Hepatocyte (in vitro differentiated cells): ENCODE measurements around the gene ZIM2. TPM values are rescaled to one million over a fixed set of nuclear protein-coding genes. Genes with fewer than 3 reads are reported as not detected.

Experiments
- DNase-seq: peaks from one replicate; pipeline ENCODE4 v3.0.0-alpha.2; 2016; ENCODE audit warnings: low spot score
- H2AFZ ChIP-seq: fragments of 200-600 bp; sonication (generic); 2 replicates; pipeline ENCODE4 v1.6.0; 2016; ENCODE audit warnings: antibody characterized with exemption, mild to moderate bottlenecking
- H3K27ac ChIP-seq: fragments of 200-600 bp; sonication (generic); 2 replicates; pipeline ENCODE4 v1.5.1; 2016; ENCODE audit warnings: mild to moderate bottlenecking
- H3K27me3 ChIP-seq: fragments of 200-600 bp; sonication (generic); 2 replicates; pipeline ENCODE4 v1.6.1; 2016
- H3K36me3 ChIP-seq: fragments of 200-600 bp; sonication (generic); replicated peaks from 2 replicates; pipeline ENCODE4 v1.5.1; 2016; ENCODE audit warnings: low read depth; ENCODE audit not compliant: insufficient read depth
- H3K4me1 ChIP-seq: fragments of 200-600 bp; sonication (generic); 2 replicates; pipeline ENCODE4 v1.5.1; 2016; ENCODE audit warnings: mild to moderate bottlenecking, moderate library complexity; ENCODE audit not compliant: insufficient read depth
- H3K4me2 ChIP-seq: fragments of 200-600 bp; sonication (generic); 2 replicates; pipeline ENCODE4 v1.6.0; 2016
- H3K4me3 ChIP-seq: fragments of 200-600 bp; sonication (generic); 2 replicates; pipeline ENCODE4 v1.5.1; 2016; ENCODE audit warnings: mild to moderate bottlenecking
- H3K79me2 ChIP-seq: fragments of 200-600 bp; sonication (generic); 2 replicates; pipeline ENCODE4 v1.6.0; 2017; ENCODE audit warnings: mild to moderate bottlenecking
- H3K9me2 ChIP-seq: fragments of 200-600 bp; sonication (generic); replicated peaks from 2 replicates; pipeline ENCODE4 v1.6.0; 2017; ENCODE audit warnings: mild to moderate bottlenecking; ENCODE audit not compliant: insufficient read depth
- H3K9me3 ChIP-seq: fragments of 200-600 bp; sonication (generic); 2 replicates; pipeline ENCODE4 v1.5.1; 2016; ENCODE audit warnings: low read depth, mild to moderate bottlenecking
- H4K20me1 ChIP-seq: fragments of 200-600 bp; sonication (generic); 2 replicates; pipeline ENCODE4 v1.6.0; 2016; ENCODE audit warnings: mild to moderate bottlenecking; ENCODE audit not compliant: insufficient read depth, poor library complexity, severe bottlenecking
- CTCF ChIP-seq: fragments of 200-600 bp; sonication (generic); IDR thresholded peaks from 2 replicates; pipeline ENCODE4 v1.5.1; 2016; ENCODE audit warnings: antibody characterized with exemption, mild to moderate bottlenecking; ENCODE audit not compliant: poor library complexity
- EZH2 ChIP-seq: fragments of 200-600 bp; sonication (generic); IDR thresholded peaks from 2 replicates; pipeline ENCODE4 v1.6.1; 2016; ENCODE audit warnings: antibody characterized with exemption, mild to moderate bottlenecking, borderline replicate concordance
- EZH2phosphoT487 ChIP-seq: fragments of 200-600 bp; sonication (generic); IDR thresholded peaks from one replicate; pipeline ENCODE4 v1.6.1; 2018; ENCODE audit warnings: antibody characterized with exemption, mild to moderate bottlenecking, low read depth, moderate library complexity; ENCODE audit not compliant: unreplicated experiment, severe bottlenecking
- WGBS: methylation state at CpG from one replicate; pipeline ENCODE4 v1.1.6; 2016; ENCODE audit warnings: low lambda C conversion rate; ENCODE audit errors: missing lambda C conversion rate; 5-methylcytosine and 5-hydroxymethylcytosine counted together
- polyA plus RNA-seq: library from polyadenylated mRNA; unstranded; fragments of >200 nt; fragmentation: Nextera tagmentation; extraction: Ambion mirVana; gene quantifications from 2 replicates; pipeline ENCODE4 v1.2.1, GENCODE V29; 2016
- total RNA-seq: library from RNA; depleted of rRNA; stranded (reverse); fragments of >200 nt; gene quantifications from 2 replicates; pipeline ENCODE4 v1.2.3, GENCODE V29; 2014

The ZIM2 gene
- total and polyA plus RNA-seq, 2 experiments from 2014 or later: not detected

DNA sequence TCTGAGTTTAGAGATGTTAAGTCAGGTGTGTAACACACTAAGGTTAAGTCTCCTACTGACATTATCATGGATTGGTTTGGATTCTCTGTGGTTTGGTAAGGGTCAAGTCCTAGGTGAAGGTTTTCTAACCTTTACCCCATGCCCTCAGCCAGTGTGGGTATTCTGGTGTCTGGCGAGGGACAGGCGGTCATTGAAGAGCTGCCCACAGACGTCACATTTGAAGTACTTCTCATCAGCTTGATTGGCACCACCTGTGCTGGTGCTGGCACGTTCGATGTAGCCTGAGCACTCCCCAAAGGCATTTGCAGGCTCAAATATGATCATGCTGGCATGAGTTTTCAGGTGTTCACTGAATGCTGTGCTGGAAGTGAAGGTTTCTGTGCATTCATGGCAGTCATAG is 27.0 kb downstream of the ZIM2 start:
- Histone ChIP-seq H3K9me3 (no peaks in the 10 kb centered on the region), H3K4me2 (no peak overlapping the region), H3K4me1 (no peaks in the 10 kb centered on the region), H3K4me3 (no peak overlapping the region), H2AFZ (no peak overlapping the region), H3K27me3 (no peaks in the 10 kb centered on the region), H3K36me3 (no peaks in the 10 kb centered on the region), H4K20me1 (no peaks in the 10 kb centered on the region), H3K27ac (no peak overlapping the region), H3K79me2 (no peaks in the 10 kb centered on the region), H3K9me2 (no peaks in the 10 kb centered on the region)
- DNase-seq: no peak
- WGBS: 64% methylated on average over 5 of the region's 5 CpGs
- TF ChIP-seq CTCF: no peak
- no peak for TF ChIP-seq EZH2phosphoT487
- TF ChIP-seq EZH2: no peak

DNA sequence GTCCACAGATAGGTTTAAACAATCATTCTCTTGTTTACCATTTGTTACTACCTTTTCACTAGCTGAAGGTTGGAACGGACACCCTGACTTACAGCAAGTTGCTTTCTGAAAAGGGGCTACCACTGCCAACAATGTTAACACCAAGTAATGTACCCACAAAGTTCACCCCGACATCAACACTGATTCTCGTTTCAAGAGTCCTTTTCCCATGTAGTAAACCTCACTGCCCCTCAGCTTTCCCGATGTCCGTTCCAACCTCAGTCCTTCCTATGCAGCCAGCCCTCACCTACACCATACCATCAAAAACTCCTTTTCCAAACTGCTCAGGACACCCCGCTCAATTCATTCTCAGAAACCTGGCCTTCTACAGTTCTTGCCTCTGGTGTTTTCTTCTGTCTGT is 29.0 kb downstream of the ZIM2 start:
- 80% methylated on average over 6 of the region's 6 CpGs for WGBS
- TF ChIP-seq EZH2phosphoT487 (no peak), CTCF (no peak), EZH2 (no peak)

DNA sequence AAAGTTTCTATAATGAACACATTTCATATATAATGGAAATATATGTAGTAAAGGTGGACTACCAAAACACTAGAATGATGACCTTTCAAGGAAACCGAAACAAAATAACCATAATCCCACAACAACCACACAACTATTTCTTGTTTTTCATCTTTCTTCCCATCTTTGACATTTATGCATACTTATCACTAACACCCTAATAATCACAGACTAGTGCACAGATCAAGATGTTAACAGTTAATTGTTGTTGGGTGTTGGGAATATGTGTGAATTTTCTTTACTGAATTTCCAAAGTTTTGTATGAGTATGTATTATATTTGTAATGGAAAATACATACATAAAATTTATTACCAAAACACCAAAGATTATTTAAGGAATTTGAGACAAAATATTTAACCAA is 30.3 kb downstream of the ZIM2 start:
- no peak for TF ChIP-seq CTCF
- TF ChIP-seq EZH2phosphoT487: no peak
- TF ChIP-seq EZH2: no peak
- H3K27me3 ChIP-seq: no peaks in the 10 kb centered on the region
- no peaks in the 10 kb centered on the region for H3K9me3 ChIP-seq
- H3K9me2 ChIP-seq: no peaks in the 10 kb centered on the region
- no peak overlapping the region for H2AFZ ChIP-seq
- no peaks in the 10 kb centered on the region for H3K36me3 ChIP-seq
- no peak for DNase-seq
- no peak overlapping the region for H3K4me3 ChIP-seq
- no peak overlapping the region for H3K27ac ChIP-seq
- H4K20me1 ChIP-seq: no peaks in the 10 kb centered on the region
- H3K4me2 ChIP-seq: no peak overlapping the region
- H3K4me1 ChIP-seq: no peaks in the 10 kb centered on the region
- H3K79me2 ChIP-seq: no peaks in the 10 kb centered on the region
- WGBS: 78% methylated on average over 1 of the region's 1 CpG

More for the DNA sequence above, 29.0 kb downstream of the ZIM2 start:
- no peak for DNase-seq
- Histone ChIP-seq H3K27ac (no peak overlapping the region), H3K4me2 (no peak overlapping the region), H3K9me3 (no peaks in the 10 kb centered on the region), H3K36me3 (no peaks in the 10 kb centered on the region), H3K27me3 (no peaks in the 10 kb centered on the region), H3K9me2 (no peaks in the 10 kb centered on the region), H2AFZ (no peak overlapping the region), H3K79me2 (no peaks in the 10 kb centered on the region), H3K4me1 (no peaks in the 10 kb centered on the region), H3K4me3 (no peak overlapping the region), H4K20me1 (no peaks in the 10 kb centered on the region)

- H3K4me2 ChIP-seq: no peak overlapping the region
- H3K9me2 ChIP-seq: no peaks in the 10 kb centered on the region
- no peaks in the 10 kb centered on the region for H3K36me3 ChIP-seq
- no peak overlapping the region for H2AFZ ChIP-seq
- no peak for DNase-seq
- H4K20me1 ChIP-seq: no peaks in the 10 kb centered on the region
- no peaks in the 10 kb centered on the region for H3K27me3 ChIP-seq
- TF ChIP-seq EZH2 (no peak), CTCF (no peak), EZH2phosphoT487 (no peak)
- no peak overlapping the region for H3K27ac ChIP-seq
- WGBS: 65% methylated on average over 3 of the region's 3 CpGs
- H3K79me2 ChIP-seq: no peaks in the 10 kb centered on the region
- no peaks in the 10 kb centered on the region for H3K9me3 ChIP-seq
- no peaks in the 10 kb centered on the region for H3K4me1 ChIP-seq
- H3K4me3 ChIP-seq: no peak overlapping the region
Observed at GRCh38 chr19:56808717-56809392, 31.7 kb downstream of the ZIM2 start.
